ENCODE data around the gene SV2A. TPM values are rescaled to one million over a fixed set of nuclear protein-coding genes. Genes with fewer than 3 reads are reported as not detected.

SV2A gene
- total and polyA plus RNA-seq, 4 donors, result 0.13 to 0.51 (median 0.24) TPM

DNA sequence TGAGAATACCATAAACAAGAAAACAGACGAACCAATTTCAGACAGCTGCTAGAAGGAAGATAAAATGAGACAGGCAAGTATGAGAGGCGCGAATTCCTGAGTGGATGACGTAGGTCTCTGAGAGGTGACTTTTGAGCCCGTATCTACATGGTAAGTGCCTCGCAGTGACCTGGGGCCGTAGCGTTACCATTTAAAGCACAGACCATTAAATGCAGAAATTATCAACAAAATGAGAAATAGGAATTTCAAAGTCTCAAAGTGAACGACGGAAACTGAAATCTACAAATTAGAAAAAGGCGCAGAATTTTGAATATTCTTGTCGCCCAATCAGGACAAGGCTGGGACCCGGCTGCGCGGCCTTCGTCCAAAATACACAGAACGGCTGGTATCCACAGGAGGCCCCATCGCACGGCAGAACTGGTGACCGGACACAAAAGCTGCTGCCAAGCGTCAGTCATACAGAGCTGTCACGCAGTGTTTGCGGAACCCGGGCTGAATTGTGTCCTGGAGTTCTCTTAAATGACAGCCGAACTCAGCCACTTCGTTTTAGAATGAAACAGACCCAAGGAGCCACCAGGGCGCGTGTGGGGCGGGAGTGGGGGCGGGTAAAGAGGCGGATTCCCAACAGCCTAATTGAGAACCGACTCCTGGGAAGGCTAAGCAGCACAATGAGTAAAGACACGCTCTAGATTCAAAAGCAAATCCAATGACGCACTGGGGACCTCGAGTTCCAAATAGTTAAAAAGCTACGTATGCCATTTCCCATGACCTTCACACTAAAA is 32.1 kb downstream of the SV2A start:
- peak; percentile 83 for DNase-seq (ENCODE audit: low spot score)
- no peaks in the 10 kb centered on the region for H3K9me3 ChIP-seq (ENCODE audit: control insufficient read depth in 4 of 4, low read length in 3 of 4)
- WGBS, result under 1% methylated on average over 36 of the region's 36 CpGs
- H3K4me1 ChIP-seq (ENCODE audit: control insufficient read depth in 4 of 4, insufficient read depth in 4 of 4, low read length in 3 of 4), result peaks cover 6 to 38% (median 19%) of the 10 kb centered on the region in 4 donors
- no peaks in the 10 kb centered on the region for H3K27me3 ChIP-seq (ENCODE audit: control insufficient read depth in 4 of 4, insufficient read depth in 4 of 4, low read length in 3 of 4)
- no peaks in the 10 kb centered on the region for H3K36me3 ChIP-seq (ENCODE audit: control insufficient read depth in 4 of 4, insufficient read depth in 3 of 4, low read depth in 1 of 4, low read length in 3 of 4)
- H3K4me3 ChIP-seq (ENCODE audit: low read depth in 1 of 3, low read length in 3 of 3), result peak overlapping the region; percentile 55 to 77 (median 60)
- TF ChIP-seq, protein P1, sequence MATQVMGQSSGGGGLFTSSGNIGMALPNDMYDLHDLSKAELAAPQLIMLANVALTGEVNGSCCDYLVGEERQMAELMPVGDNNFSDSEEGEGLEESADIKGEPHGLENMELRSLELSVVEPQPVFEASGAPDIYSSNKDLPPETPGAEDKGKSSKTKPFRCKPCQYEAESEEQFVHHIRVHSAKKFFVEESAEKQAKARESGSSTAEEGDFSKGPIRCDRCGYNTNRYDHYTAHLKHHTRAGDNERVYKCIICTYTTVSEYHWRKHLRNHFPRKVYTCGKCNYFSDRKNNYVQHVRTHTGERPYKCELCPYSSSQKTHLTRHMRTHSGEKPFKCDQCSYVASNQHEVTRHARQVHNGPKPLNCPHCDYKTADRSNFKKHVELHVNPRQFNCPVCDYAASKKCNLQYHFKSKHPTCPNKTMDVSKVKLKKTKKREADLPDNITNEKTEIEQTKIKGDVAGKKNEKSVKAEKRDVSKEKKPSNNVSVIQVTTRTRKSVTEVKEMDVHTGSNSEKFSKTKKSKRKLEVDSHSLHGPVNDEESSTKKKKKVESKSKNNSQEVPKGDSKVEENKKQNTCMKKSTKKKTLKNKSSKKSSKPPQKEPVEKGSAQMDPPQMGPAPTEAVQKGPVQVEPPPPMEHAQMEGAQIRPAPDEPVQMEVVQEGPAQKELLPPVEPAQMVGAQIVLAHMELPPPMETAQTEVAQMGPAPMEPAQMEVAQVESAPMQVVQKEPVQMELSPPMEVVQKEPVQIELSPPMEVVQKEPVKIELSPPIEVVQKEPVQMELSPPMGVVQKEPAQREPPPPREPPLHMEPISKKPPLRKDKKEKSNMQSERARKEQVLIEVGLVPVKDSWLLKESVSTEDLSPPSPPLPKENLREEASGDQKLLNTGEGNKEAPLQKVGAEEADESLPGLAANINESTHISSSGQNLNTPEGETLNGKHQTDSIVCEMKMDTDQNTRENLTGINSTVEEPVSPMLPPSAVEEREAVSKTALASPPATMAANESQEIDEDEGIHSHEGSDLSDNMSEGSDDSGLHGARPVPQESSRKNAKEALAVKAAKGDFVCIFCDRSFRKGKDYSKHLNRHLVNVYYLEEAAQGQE (IDR thresholded peaks at IDR 0.05), result peak; percentile 73
- TF ChIP-seq JUND (IDR thresholded peaks at IDR 0.05), result peak in 1 of 2 donors; percentile 28
- TF ChIP-seq FOXA2 (IDR thresholded peaks at IDR 0.05), result peak; percentile 68
- peak; percentile 79 for TF ChIP-seq YY1 (IDR thresholded peaks at IDR 0.05)
- TF ChIP-seq EGR1 (IDR thresholded peaks at IDR 0.05; ENCODE audit: low read depth in 2 of 2), result peak; percentile 21 to 32
- TF ChIP-seq RXRA (IDR thresholded peaks at IDR 0.05), result peak in 1 of 2 donors; percentile 39
- TF ChIP-seq, protein P2, sequence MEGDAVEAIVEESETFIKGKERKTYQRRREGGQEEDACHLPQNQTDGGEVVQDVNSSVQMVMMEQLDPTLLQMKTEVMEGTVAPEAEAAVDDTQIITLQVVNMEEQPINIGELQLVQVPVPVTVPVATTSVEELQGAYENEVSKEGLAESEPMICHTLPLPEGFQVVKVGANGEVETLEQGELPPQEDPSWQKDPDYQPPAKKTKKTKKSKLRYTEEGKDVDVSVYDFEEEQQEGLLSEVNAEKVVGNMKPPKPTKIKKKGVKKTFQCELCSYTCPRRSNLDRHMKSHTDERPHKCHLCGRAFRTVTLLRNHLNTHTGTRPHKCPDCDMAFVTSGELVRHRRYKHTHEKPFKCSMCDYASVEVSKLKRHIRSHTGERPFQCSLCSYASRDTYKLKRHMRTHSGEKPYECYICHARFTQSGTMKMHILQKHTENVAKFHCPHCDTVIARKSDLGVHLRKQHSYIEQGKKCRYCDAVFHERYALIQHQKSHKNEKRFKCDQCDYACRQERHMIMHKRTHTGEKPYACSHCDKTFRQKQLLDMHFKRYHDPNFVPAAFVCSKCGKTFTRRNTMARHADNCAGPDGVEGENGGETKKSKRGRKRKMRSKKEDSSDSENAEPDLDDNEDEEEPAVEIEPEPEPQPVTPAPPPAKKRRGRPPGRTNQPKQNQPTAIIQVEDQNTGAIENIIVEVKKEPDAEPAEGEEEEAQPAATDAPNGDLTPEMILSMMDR (IDR thresholded peaks at IDR 0.05; ENCODE audit: low read depth, low read length, missing input control), result no peak
- no peak for TF ChIP-seq HNF4G (IDR thresholded peaks at IDR 0.05)
- peak in 1 of 2 donors; percentile 29 for TF ChIP-seq GABPA (IDR thresholded peaks at IDR 0.05 in 1 of 2, conservative IDR thresholded peaks at IDR 0.05 in 1 of 2)
- no peak for TF ChIP-seq FOXA1 (IDR thresholded peaks at IDR 0.05)
- TF ChIP-seq NR2F2 (IDR thresholded peaks at IDR 0.05), result no peak
- peak; percentile 4 to 36 for TF ChIP-seq HNF4A (conservative IDR thresholded peaks at IDR 0.05)
- TF ChIP-seq TAF1 (conservative IDR thresholded peaks at IDR 0.05), result peak; percentile 93
- TF ChIP-seq, protein P3, sequence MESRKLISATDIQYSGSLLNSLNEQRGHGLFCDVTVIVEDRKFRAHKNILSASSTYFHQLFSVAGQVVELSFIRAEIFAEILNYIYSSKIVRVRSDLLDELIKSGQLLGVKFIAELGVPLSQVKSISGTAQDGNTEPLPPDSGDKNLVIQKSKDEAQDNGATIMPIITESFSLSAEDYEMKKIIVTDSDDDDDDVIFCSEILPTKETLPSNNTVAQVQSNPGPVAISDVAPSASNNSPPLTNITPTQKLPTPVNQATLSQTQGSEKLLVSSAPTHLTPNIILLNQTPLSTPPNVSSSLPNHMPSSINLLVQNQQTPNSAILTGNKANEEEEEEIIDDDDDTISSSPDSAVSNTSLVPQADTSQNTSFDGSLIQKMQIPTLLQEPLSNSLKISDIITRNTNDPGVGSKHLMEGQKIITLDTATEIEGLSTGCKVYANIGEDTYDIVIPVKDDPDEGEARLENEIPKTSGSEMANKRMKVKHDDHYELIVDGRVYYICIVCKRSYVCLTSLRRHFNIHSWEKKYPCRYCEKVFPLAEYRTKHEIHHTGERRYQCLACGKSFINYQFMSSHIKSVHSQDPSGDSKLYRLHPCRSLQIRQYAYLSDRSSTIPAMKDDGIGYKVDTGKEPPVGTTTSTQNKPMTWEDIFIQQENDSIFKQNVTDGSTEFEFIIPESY (IDR thresholded peaks at IDR 0.05), result peak; percentile 69
- TF ChIP-seq SP1 (IDR thresholded peaks at IDR 0.05), result peak; percentile 57
- TF ChIP-seq RAD21 (IDR thresholded peaks at IDR 0.05), result peak; percentile 51 to 53
- TF ChIP-seq, protein P4, sequence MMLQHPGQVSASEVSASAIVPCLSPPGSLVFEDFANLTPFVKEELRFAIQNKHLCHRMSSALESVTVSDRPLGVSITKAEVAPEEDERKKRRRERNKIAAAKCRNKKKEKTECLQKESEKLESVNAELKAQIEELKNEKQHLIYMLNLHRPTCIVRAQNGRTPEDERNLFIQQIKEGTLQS (IDR thresholded peaks at IDR 0.05), result no peak
- TF ChIP-seq, protein P5, sequence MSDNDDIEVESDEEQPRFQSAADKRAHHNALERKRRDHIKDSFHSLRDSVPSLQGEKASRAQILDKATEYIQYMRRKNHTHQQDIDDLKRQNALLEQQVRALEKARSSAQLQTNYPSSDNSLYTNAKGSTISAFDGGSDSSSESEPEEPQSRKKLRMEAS (IDR thresholded peaks at IDR 0.05), result no peak
- H3K27ac ChIP-seq (ENCODE audit: low read depth in 1 of 2, low read length in 2 of 2), result peak overlapping the region; percentile 100
- H3K9ac ChIP-seq (ENCODE audit: low read depth in 1 of 2, low read length in 2 of 2), result peak overlapping the region; percentile 82 to 100

Measured in liver (tissue), 9 donors.